K562 (cell line): ENCODE measurements around the gene UBXN2A. TPM values are rescaled to one million over a fixed set of nuclear protein-coding genes. Genes with fewer than 3 reads are reported as not detected.
A peak's percentile ranks its signal among the peaks of the same experiment; 100 is the strongest.

ENCODE experiments used
- ATAC-seq: fragments of 200-7000 bp; cut with Tn5 transposase; 3 replicates; pipeline ENCODE4 v1.9.1; 2020; ENCODE audit warnings: moderate library complexity
- BruUV-seq: library from RNA; stranded (reverse); fragments of 400-500 nt; replicated peaks from 2 replicates; lab custom pipeline; 2021; lab: Mats Ljungman, UMichigan
- CTCF ChIA-PET: fragments of 300-600 bp; formaldehyde crosslinking; extraction: SDS; loops from one replicate; lab custom pipeline; 2021; ENCODE audit warnings: low intra/inter-chr PET ratio; lab: Yijun Ruan, JAX
- POLR2A ChIA-PET: fragments of 300-600, 350-650 bp; sonication (Branson Sonifier 250); formaldehyde crosslinking; extraction: SDS; loops from one replicate; lab custom pipeline; 2021; ENCODE audit warnings: antibody characterized with exemption, inconsistent platforms; lab: Yijun Ruan, JAX
- DNase-seq, 4 experiments: peaks; one replicate each; pipeline versions ENCODE4 v3.0.0 to v3.0.0-alpha.2; 2011 to 2018; ENCODE audit warnings: low spot score in 3 of 4, mixed read lengths in 3 of 4; ENCODE audit errors: extremely low read depth in 1 of 4
- FAIRE-seq: peaks from 2 replicates; lab custom pipeline; 2011; peaks lifted over from hg19 to GRCh38; lab: Jason Lieb, UNC
- H2AFZ ChIP-seq: 2 replicates; pipeline ENCODE4 v1.6.0; 2011; ENCODE audit warnings: low read depth, low read length, control low read depth, inconsistent platforms
- H3K27ac ChIP-seq: fragments of 200-600 bp; 3 replicates; pipeline ENCODE4 v1.8.0; 2011; ENCODE audit warnings: low read depth, mild to moderate bottlenecking, control low read depth, inconsistent platforms, low read length, moderate library complexity, mixed read lengths; ENCODE audit errors: extremely low read depth
- H3K27me3 ChIP-seq, 2 experiments: fragments of 300-600 bp in 1 of 2; 2 replicates in 1 of 2; 3 replicates in 1 of 2; pipeline versions ENCODE4 v1.6.0 to v1.8.0; 2011; ENCODE audit warnings: inconsistent platforms in 2 of 2, low read length in 2 of 2, mild to moderate bottlenecking in 1 of 2, mixed read lengths in 1 of 2, moderate library complexity in 1 of 2; ENCODE audit not compliant: control insufficient read depth in 2 of 2, insufficient read depth in 2 of 2
- H3K36me3 ChIP-seq: fragments of 300-600 bp; 3 replicates; pipeline ENCODE4 v1.8.0; 2011; ENCODE audit warnings: mild to moderate bottlenecking, low read length, inconsistent platforms; ENCODE audit not compliant: control insufficient read depth, insufficient read depth
- H3K4me1 ChIP-seq, 2 experiments: fragments of 200-600 bp in 1 of 2; replicated peaks in 1 of 2; 2 replicates in 1 of 2; 3 replicates in 1 of 2; pipeline versions ENCODE4 v1.5.1 to v1.8.0; 2011; ENCODE audit warnings: inconsistent platforms in 2 of 2, low read length in 2 of 2, mild to moderate bottlenecking in 1 of 2, mixed read lengths in 1 of 2, moderate library complexity in 1 of 2; ENCODE audit not compliant: control insufficient read depth in 2 of 2, insufficient read depth in 2 of 2
- H3K4me2 ChIP-seq: 2 replicates; pipeline ENCODE4 v1.6.1; 2011; ENCODE audit warnings: low read length, control low read depth, inconsistent platforms, mixed read lengths; ENCODE audit not compliant: insufficient read depth
- H3K4me3 ChIP-seq: fragments of 200-600 bp; sonication (generic), shearing (Covaris generic); 2 replicates; pipeline ENCODE4 v1.5.1; 2016; ENCODE audit warnings: control low read depth, inconsistent platforms
- H3K79me2 ChIP-seq: fragments of 200-600 bp; 3 replicates; pipeline ENCODE4 v1.8.0; 2011; ENCODE audit warnings: low read length, inconsistent platforms; ENCODE audit not compliant: control insufficient read depth, insufficient read depth
- H3K9ac ChIP-seq, 2 experiments: 2 replicates each; pipeline versions ENCODE4 v1.6.0 to v1.6.1; 2011; ENCODE audit warnings: low read depth in 2 of 2, low read length in 2 of 2, control low read depth in 1 of 2, inconsistent platforms in 1 of 2, mild to moderate bottlenecking in 1 of 2, mixed read lengths in 1 of 2; ENCODE audit not compliant: insufficient read depth in 1 of 2
- H3K9me1 ChIP-seq: one replicate; pipeline ENCODE4 v1.6.0; 2011; ENCODE audit warnings: inconsistent platforms, mild to moderate bottlenecking, low read length, moderate library complexity; ENCODE audit not compliant: control insufficient read depth, insufficient read depth
- H3K9me3 ChIP-seq: replicated peaks from 2 replicates; pipeline ENCODE4 v1.5.1; 2011; ENCODE audit warnings: low read depth, low read length, inconsistent platforms; ENCODE audit not compliant: control insufficient read depth, insufficient read depth
- H4K20me1 ChIP-seq: replicated peaks from 2 replicates; pipeline ENCODE4 v1.6.1; 2011; ENCODE audit warnings: low read length, inconsistent platforms, mixed read lengths; ENCODE audit not compliant: control insufficient read depth, insufficient read depth
- CBX3 ChIP-seq, 2 experiments: IDR thresholded peaks; 1 replicate in 1 of 2; 2 replicates in 1 of 2; pipeline ENCODE4 v1.6.1; 2012; ENCODE audit warnings: inconsistent platforms in 2 of 2, low read length in 2 of 2, borderline replicate concordance in 1 of 2, control low read depth in 1 of 2
- CTCF ChIP-seq, 3 experiments: IDR thresholded peaks in 2 of 3; conservative IDR thresholded peaks in 1 of 3; 2 replicates each; pipeline ENCODE4 v1.5.1; 2011 to 2012; ENCODE audit warnings: low read length in 3 of 3, mild to moderate bottlenecking in 3 of 3, control low read depth in 2 of 3, improper control_type of control experiment in 1 of 3, inconsistent platforms in 1 of 3, low read depth in 1 of 3, mixed read lengths in 1 of 3, moderate library complexity in 1 of 3; ENCODE audit not compliant: insufficient read depth in 2 of 3
- FOXA1 ChIP-seq: fragments of 450-650 bp; IDR thresholded peaks from 2 replicates; pipeline ENCODE4 v1.6.1; 2016; ENCODE audit warnings: mild to moderate bottlenecking, borderline replicate concordance
- IFI16 ChIP-seq: fragments of 250-450 bp; sonication (Bioruptor Pico); IDR thresholded peaks from 2 replicates; pipeline ENCODE4 v2.1.2; 2022; ENCODE audit warnings: mild to moderate bottlenecking, inconsistent platforms
- POLR2G ChIP-seq: fragments of 200-400 bp; formaldehyde crosslinking; IDR thresholded peaks from 2 replicates; pipeline ENCODE4 v1.6.1; 2017; ENCODE audit warnings: low read depth, mild to moderate bottlenecking, antibody characterized with exemption, low read length, moderate library complexity
- RAD21 ChIP-seq, 2 experiments: fragments of 250-450 bp in 1 of 2; fragments of 450-650 bp in 1 of 2; sonication (Bioruptor Pico) in 1 of 2; formaldehyde crosslinking in 1 of 2; IDR thresholded peaks in 1 of 2; conservative IDR thresholded peaks in 1 of 2; 2 replicates each; pipeline versions ENCODE4 v1.4.0 to v1.8.0; 2020 to 2022; ENCODE audit warnings: mild to moderate bottlenecking in 2 of 2, moderate library complexity in 1 of 2
- RBM22 ChIP-seq: fragments of 200-400 bp; formaldehyde crosslinking; IDR thresholded peaks from 2 replicates; pipeline ENCODE4 v1.6.1; 2018; ENCODE audit warnings: low read length, low read depth; ENCODE audit not compliant: poor library complexity, severe bottlenecking
- REST ChIP-seq, 2 experiments: fragments of 450-650 bp; formaldehyde crosslinking in 1 of 2; IDR thresholded peaks; 2 replicates each; pipeline versions ENCODE4 v1.4.0 to v1.6.1; 2014 to 2020; ENCODE audit warnings: mild to moderate bottlenecking in 2 of 2, borderline replicate concordance in 1 of 2, low read depth in 1 of 2
- SMC3 ChIP-seq: conservative IDR thresholded peaks from 2 replicates; pipeline ENCODE4 v1.6.1; 2011; ENCODE audit warnings: low read depth, low read length, improper control_type of control experiment; ENCODE audit not compliant: insufficient read depth
- TSC22D4 ChIP-seq: fragments of 450-650 bp; IDR thresholded peaks from 2 replicates; pipeline ENCODE4 v1.6.1; 2016; ENCODE audit warnings: missing genetic modification characterization, missing biosample characterization, control low read depth
- WGBS: fragments of 100-300 bp; shearing (Covaris generic); methylation state at CpG from one replicate; pipeline ENCODE4 v1.1.6; 2016; ENCODE audit warnings: low coverage, mixed read lengths; ENCODE audit not compliant: insufficient coverage; ENCODE audit errors: missing lambda C conversion rate; 5-methylcytosine and 5-hydroxymethylcytosine counted together
- in situ Hi-C: fragments of 300-500 bp; cut with MboI; formaldehyde crosslinking; loops from 4 replicates; pipeline ENCODE4 v1.15.0; 2018; ENCODE audit warnings: inconsistent platforms, mixed read lengths
- intact Hi-C: fragments of 100-400 bp; cut with micrococcal nuclease; formaldehyde crosslinking; loops from 2 replicates; pipeline ENCODE4 v1.14.2; 2022
- polyA plus RNA-seq, 8 experiments: library from polyadenylated mRNA; depleted of rRNA in 4 of 8; stranded (reverse) in 5 of 8; unstranded in 3 of 8; fragments of >200 nt; fragmentation: Nextera tagmentation in 2 of 8; fragmentation: Illumina TruSeq in 1 of 8; extraction: Ambion mirVana in 2 of 8; extraction: Trizol in 1 of 8; gene quantifications; 2 replicates each; pipeline versions ENCODE4 v1.2.1 to v1.2.3, GENCODE V29; 2011 to 2014; ENCODE audit warnings: inconsistent platforms in 1 of 8, missing spikeins in 1 of 8
- total RNA-seq, 7 experiments: library from RNA; depleted of rRNA in 6 of 7; stranded (reverse); fragments of >200 nt in 6 of 7; fragmentation: Illumina TruSeq in 2 of 7; extraction: Trizol in 2 of 7; gene quantifications; 2 replicates each; pipeline versions ENCODE4 v1.2.1 to v1.2.3, GENCODE V29; 2011 to 2021; ENCODE audit warnings: low replicate concordance in 1 of 7

The UBXN2A gene
- total and polyA plus RNA-seq, 9 of the 15 experiments (the other 6 are each of a cell fraction or from before 2014, with no cell fraction given), result 3.4 to 25.6 (median 16.0) TPM

- FAIRE-seq (no peak), ATAC-seq (peak; percentile 66)
These were observed 83.8 kb downstream of the UBXN2A start for GRCh38 chr2:24024018-24024417.

More at GRCh38 chr2:24024018-24024417, 83.8 kb downstream of the UBXN2A start:
- 63% methylated on average over 12 of the region's 12 CpGs for WGBS
- Histone ChIP-seq H3K36me3 (peaks cover 53% of the 10 kb centered on the region), H3K9ac (no peak overlapping the region), H3K27ac (no peak overlapping the region), H3K4me1 (peaks cover 0 to 21% of the 10 kb centered on the region in 2 experiments; a peak in 3 of 5 replicates), H3K4me2 (no peak overlapping the region), H3K9me1 (peaks cover 3% of the 10 kb centered on the region), H3K4me3 (no peak overlapping the region), H4K20me1 (peaks cover 14% of the 10 kb centered on the region; the same call in 1 of the 2 replicates), H3K27me3 (no peaks in the 10 kb centered on the region), H3K79me2 (no peaks in the 10 kb centered on the region), H3K9me3 (no peaks in the 10 kb centered on the region), H2AFZ (no peak overlapping the region)
- TF ChIP-seq RBM22 (peak; percentile 62), SMC3 (0 out of 2 replicates have a peak, but pooled peaks have one; percentile 12), REST (IDR thresholded peaks at IDR 0.05; ENCODE audit: borderline replicate concordance) (peak; percentile 34; the same call in 1 of the 2 replicates), REST (CRISPR knock-in tag; IDR thresholded peaks at IDR 0.05; ENCODE audit: low read depth) (no peak), IFI16 (CRISPR knock-in tag) (no peak), POLR2G (peak; percentile 61), TSC22D4 (tag) (no peak), CBX3 (IDR thresholded peaks at IDR 0.05; ENCODE audit: borderline replicate concordance in 1 of 2, low read length in 2 of 2) (no peak), RAD21 (CRISPR knock-in tag; conservative IDR thresholded peaks at IDR 0.05 in 1 of 2, IDR thresholded peaks at IDR 0.05 in 1 of 2) (peak in 1 of 2 experiments; percentile 40; a peak in 2 of 4 replicates), CTCF (IDR thresholded peaks at IDR 0.05 in 2 of 3, conservative IDR thresholded peaks at IDR 0.05 in 1 of 3; ENCODE audit: insufficient read depth in 2 of 3, low read depth in 1 of 3, low read length in 3 of 3) (peak; percentile 38 to 54 (median 48)), FOXA1 (no peak)
- peak in 3 of 4 experiments; percentile 32 to 38 (median 32) for DNase-seq
- intact Hi-C loops (loop anchor here (5.0 kb wide), 1 partner anchor 38 kb away; no protein-coding TSS in a partner anchor), in situ Hi-C loops (no loop called here)
- BruUV-seq, result no TSS peak
- ChIA-PET CTCF (no interaction called here), POLR2A (interaction anchor here (1.0 to 1.6 kb wide), 4 partner anchors 8 to 84 kb away, joined by 3 to 5 read pairs (median 4); partner anchors contain the start of genes UBXN2A and WDCP)
